HFFc6 (cell line): ENCODE results near the gene SH2D2A. TPM values are rescaled to one million over a fixed set of nuclear protein-coding genes. Genes with fewer than 3 reads are reported as not detected.

ENCODE experiments used
- DNase-seq: peaks from one replicate; pipeline ENCODE4 v3.0.0-alpha.2; 2018
- H3K27ac Mint-ChIP-seq: 2 replicates; pipeline ENCODE4 v1.8.0; 2020; ENCODE audit warnings: mild to moderate bottlenecking, mixed read lengths
- H3K27me3 Mint-ChIP-seq: 2 replicates; pipeline ENCODE4 v1.8.0; 2021; ENCODE audit warnings: mild to moderate bottlenecking, moderate library complexity, mixed read lengths; ENCODE audit not compliant: insufficient read depth
- H3K36me3 Mint-ChIP-seq: 2 replicates; pipeline ENCODE4 v1.8.0; 2021; ENCODE audit warnings: low read depth, mixed read lengths
- H3K4me1 Mint-ChIP-seq: 2 replicates; pipeline ENCODE4 v1.8.0; 2020; ENCODE audit warnings: low read depth, mixed read lengths
- H3K4me3 Mint-ChIP-seq: 2 replicates; pipeline ENCODE4 v1.8.0; 2020; ENCODE audit warnings: mild to moderate bottlenecking, moderate library complexity, mixed read lengths
- H3K9me3 Mint-ChIP-seq: 2 replicates; pipeline ENCODE4 v1.8.0; 2020; ENCODE audit warnings: mild to moderate bottlenecking, mixed read lengths
- CTCF ChIP-seq: fragments of 200-600 bp; sonication (generic); IDR thresholded peaks from 2 replicates; pipeline ENCODE4 v1.5.0; 2021; ENCODE audit warnings: antibody characterized with exemption, mild to moderate bottlenecking
- total RNA-seq, 6 experiments: library from RNA; stranded (reverse); fragmentation: NEBNext Ultra II Directional; extraction: Animal tissue kit (Norgen Biotek cat#: 25700); gene quantifications; 2 replicates in 1 of 6; 3 replicates in 5 of 6; pipeline ENCODE4 v1.2.3, GENCODE V29; 2021

SH2D2A gene
- total RNA-seq, 6 experiments from 2014 or later: 0.09 to 0.17 TPM; not detected in 4

DNA sequence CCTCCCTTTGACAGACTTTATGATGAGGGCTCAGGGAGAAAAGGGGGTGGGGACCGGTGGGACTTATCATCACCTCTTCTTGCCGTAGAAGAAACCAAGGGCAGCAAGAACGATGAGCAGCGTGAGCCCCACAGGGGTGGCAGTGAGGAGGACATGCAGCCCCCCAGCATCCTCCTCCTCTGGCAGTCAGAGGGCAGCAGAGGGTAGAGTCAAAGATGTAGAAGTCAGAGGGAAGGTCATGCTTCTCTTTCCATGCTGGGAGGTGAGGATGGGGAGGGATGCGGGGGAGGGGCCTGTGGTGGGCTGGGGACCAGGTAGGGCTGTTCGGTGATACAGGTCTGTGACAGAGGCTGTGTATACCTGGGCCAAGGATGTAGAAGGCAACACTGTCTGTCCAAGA is 27.5 kb upstream of the SH2D2A start:
- H3K27me3 Mint-ChIP-seq: peaks cover 47% of the 10 kb centered on the region
- no peak for TF ChIP-seq CTCF
- no peaks in the 10 kb centered on the region for H3K4me1 Mint-ChIP-seq
- DNase-seq: no peak
- H3K9me3 Mint-ChIP-seq: no peaks in the 10 kb centered on the region
- no peaks in the 10 kb centered on the region for H3K36me3 Mint-ChIP-seq
- no peak overlapping the region for H3K27ac Mint-ChIP-seq
- H3K4me3 Mint-ChIP-seq: no peak overlapping the region

GRCh38 chr1:156842618-156843300 is 26.1 kb upstream of the SH2D2A start:
- Mint-ChIP-seq H3K27ac (no peak overlapping the region), H3K36me3 (no peaks in the 10 kb centered on the region), H3K9me3 (no peaks in the 10 kb centered on the region), H3K4me3 (no peak overlapping the region), H3K27me3 (peaks cover 38% of the 10 kb centered on the region), H3K4me1 (no peaks in the 10 kb centered on the region)
- no peak for DNase-seq
- TF ChIP-seq CTCF: no peak

GRCh38 chr1:156841295-156841855 is 24.7 kb upstream of the SH2D2A start:
- no peak for DNase-seq
- Mint-ChIP-seq H3K27me3 (peaks cover 33% of the 10 kb centered on the region), H3K4me3 (no peak overlapping the region), H3K4me1 (no peaks in the 10 kb centered on the region), H3K27ac (no peak overlapping the region), H3K9me3 (no peaks in the 10 kb centered on the region), H3K36me3 (no peaks in the 10 kb centered on the region)
- TF ChIP-seq CTCF: no peak

DNA sequence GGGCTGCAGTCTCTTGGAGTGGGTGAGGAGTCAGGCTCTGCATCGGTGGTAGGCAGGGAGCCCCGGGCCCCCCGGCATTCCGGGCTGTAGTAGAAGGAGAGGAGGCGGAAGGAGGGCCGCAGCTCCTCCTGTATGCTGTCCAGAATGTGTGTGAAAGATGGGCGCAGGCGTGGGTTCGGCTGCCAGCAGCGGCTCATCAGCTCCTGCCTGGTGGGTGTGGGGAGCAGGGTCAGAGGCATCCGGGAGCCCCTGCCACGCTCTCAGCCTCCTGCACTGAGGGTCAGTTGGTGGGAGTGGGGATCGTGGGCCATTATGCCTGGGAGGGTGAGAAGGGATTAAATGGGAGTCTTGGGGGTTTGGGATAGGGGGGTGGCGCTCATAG is 24.2 kb upstream of the SH2D2A start:
- H3K27me3 Mint-ChIP-seq: peaks cover 34% of the 10 kb centered on the region
- no peak for DNase-seq
- H3K4me3 Mint-ChIP-seq: no peak overlapping the region
- H3K4me1 Mint-ChIP-seq: no peaks in the 10 kb centered on the region
- no peak for TF ChIP-seq CTCF
- no peaks in the 10 kb centered on the region for H3K36me3 Mint-ChIP-seq
- H3K9me3 Mint-ChIP-seq: no peaks in the 10 kb centered on the region
- H3K27ac Mint-ChIP-seq: no peak overlapping the region

- H3K9me3 Mint-ChIP-seq: no peaks in the 10 kb centered on the region
- TF ChIP-seq CTCF: no peak
- no peaks in the 10 kb centered on the region for H3K36me3 Mint-ChIP-seq
- peaks cover 35% of the 10 kb centered on the region for H3K27me3 Mint-ChIP-seq
- DNase-seq: no peak
- no peaks in the 10 kb centered on the region for H3K4me1 Mint-ChIP-seq
- H3K27ac Mint-ChIP-seq: no peak overlapping the region
- no peak overlapping the region for H3K4me3 Mint-ChIP-seq
Measured at GRCh38 chr1:156840186-156840897, 23.7 kb upstream of the SH2D2A start.
